NCI-H524 (cell line): Measurements from ENCODE around the gene RNF126.
"Not testable (repeated sequence)": the region's sequence is repeated elsewhere in the genome, so short reads cannot be mapped to it uniquely, and the experiment has no call there.

Experiments used
- DNase-seq, 2 experiments: peaks; one replicate each; lab custom pipeline; 2025; lab: John Stamatoyannopoulos, UW

Gene RNF126

GRCh38 chr19:611481-611868 lies 51.5 kb downstream of the RNF126 start:
- no peak for DNase-seq

- DNase-seq, result no peak
These were observed 52.1 kb downstream of the RNF126 start for GRCh38 chr19:610801-611480.

- DNase-seq, result no peak
These were observed 52.8 kb downstream of the RNF126 start for GRCh38 chr19:610071-610800.

- DNase-seq, result no peak
These were observed 54.0 kb downstream of the RNF126 start for GRCh38 chr19:609004-609346.

GRCh38 chr19:608155-609003 lies 54.6 kb downstream of the RNF126 start:
- no peak for DNase-seq

GRCh38 chr19:607301-608154 lies 55.5 kb downstream of the RNF126 start:
- DNase-seq, result no peak

- DNase-seq, result not testable (repeated sequence)
These were observed 57.7 kb downstream of the RNF126 start for GRCh38 chr19:605061-605971.

GRCh38 chr19:604355-604754 lies 58.7 kb downstream of the RNF126 start:
- DNase-seq, result no peak

- not testable (repeated sequence) for DNase-seq
These were observed 59.2 kb downstream of the RNF126 start for GRCh38 chr19:603779-604178.

- DNase-seq, result not testable (repeated sequence)
These were observed 59.7 kb downstream of the RNF126 start for GRCh38 chr19:603302-603639.

- DNase-seq, result no peak
These were observed 60.4 kb downstream of the RNF126 start for GRCh38 chr19:602391-603301.

GRCh38 chr19:601790-602189 lies 61.2 kb downstream of the RNF126 start:
- no peak for DNase-seq

GRCh38 chr19:601310-601709 lies 61.7 kb downstream of the RNF126 start:
- DNase-seq, result no peak
